ENCODE results near the gene MCIDAS. TPM values are rescaled to one million over a fixed set of nuclear protein-coding genes. Genes with fewer than 3 reads are reported as not detected.

The MCIDAS gene
- total and polyA plus RNA-seq, 2 of the 8 experiments (the other 6 are each of a cell fraction or from before 2014, with no cell fraction given): 0.15 TPM; not detected in 1

DNA sequence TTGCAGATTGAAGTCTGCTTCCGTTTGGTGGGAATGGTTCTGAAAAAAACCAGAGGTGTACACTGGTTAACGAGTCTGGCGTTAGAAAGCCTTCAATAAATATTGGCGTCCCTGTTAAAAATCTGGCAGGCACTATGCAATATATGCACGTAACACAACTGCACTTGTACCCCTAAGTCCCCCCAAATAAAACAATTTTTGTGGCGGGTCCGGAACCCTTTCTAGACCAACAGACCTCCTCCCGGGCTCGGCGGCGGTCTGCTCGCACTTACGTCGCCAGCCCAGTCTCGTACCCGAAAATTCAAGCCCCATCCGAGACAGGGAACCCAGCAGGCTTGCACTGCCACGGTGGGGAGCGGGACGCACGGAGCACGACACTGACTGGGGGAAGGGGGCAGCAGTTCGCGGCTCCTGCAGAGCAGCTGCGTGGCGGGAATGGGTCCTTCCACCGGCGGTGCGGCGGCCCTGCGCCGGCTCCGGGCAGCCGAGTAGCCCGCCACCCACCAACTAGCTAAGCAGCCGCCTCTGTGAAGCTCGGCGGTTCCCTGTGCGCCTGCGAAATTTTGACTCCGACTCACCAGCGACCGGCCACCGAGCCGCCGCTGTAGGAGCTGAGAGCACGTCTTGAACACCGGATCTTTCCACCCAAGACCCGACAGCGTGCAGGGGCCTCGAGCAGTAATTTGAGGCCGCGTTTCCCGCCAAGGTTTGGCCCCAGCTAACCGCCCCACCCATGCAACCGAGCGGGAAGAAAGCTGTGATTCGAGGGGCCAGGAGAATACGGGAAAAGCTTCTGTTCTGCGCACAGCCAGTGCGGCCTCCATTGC, 3.9 kb downstream of the MCIDAS start (continued):
- no peak for TF ChIP-seq SP2 (IDR thresholded peaks at IDR 0.05; ENCODE audit: low read length)
- no peak for TF ChIP-seq SP1 (IDR thresholded peaks at IDR 0.05; ENCODE audit: low read depth, low read length)
- TF ChIP-seq TEAD4 (IDR thresholded peaks at IDR 0.05; ENCODE audit: low read depth, low read length): no peak
- TF ChIP-seq CEBPB (IDR thresholded peaks at IDR 0.05; ENCODE audit: low read depth, low read length): no peak
- peak; percentile 41 for TF ChIP-seq KDM4A (IDR thresholded peaks at IDR 0.05; ENCODE audit: low read depth, low read length, severe bottlenecking)
- peak; percentile 94 for TF ChIP-seq RNF2 (IDR thresholded peaks at IDR 0.05; ENCODE audit: borderline replicate concordance, low read depth, low read length, missing control alignments, poor library complexity, severe bottlenecking)
- no peak for TF ChIP-seq HDAC6 (IDR thresholded peaks at IDR 0.05; ENCODE audit: low read depth, low read length)
- TF ChIP-seq RXRA (IDR thresholded peaks at IDR 0.05; ENCODE audit: insufficient read depth, low read depth, low read length): no peak
- TF ChIP-seq, protein P1, sequence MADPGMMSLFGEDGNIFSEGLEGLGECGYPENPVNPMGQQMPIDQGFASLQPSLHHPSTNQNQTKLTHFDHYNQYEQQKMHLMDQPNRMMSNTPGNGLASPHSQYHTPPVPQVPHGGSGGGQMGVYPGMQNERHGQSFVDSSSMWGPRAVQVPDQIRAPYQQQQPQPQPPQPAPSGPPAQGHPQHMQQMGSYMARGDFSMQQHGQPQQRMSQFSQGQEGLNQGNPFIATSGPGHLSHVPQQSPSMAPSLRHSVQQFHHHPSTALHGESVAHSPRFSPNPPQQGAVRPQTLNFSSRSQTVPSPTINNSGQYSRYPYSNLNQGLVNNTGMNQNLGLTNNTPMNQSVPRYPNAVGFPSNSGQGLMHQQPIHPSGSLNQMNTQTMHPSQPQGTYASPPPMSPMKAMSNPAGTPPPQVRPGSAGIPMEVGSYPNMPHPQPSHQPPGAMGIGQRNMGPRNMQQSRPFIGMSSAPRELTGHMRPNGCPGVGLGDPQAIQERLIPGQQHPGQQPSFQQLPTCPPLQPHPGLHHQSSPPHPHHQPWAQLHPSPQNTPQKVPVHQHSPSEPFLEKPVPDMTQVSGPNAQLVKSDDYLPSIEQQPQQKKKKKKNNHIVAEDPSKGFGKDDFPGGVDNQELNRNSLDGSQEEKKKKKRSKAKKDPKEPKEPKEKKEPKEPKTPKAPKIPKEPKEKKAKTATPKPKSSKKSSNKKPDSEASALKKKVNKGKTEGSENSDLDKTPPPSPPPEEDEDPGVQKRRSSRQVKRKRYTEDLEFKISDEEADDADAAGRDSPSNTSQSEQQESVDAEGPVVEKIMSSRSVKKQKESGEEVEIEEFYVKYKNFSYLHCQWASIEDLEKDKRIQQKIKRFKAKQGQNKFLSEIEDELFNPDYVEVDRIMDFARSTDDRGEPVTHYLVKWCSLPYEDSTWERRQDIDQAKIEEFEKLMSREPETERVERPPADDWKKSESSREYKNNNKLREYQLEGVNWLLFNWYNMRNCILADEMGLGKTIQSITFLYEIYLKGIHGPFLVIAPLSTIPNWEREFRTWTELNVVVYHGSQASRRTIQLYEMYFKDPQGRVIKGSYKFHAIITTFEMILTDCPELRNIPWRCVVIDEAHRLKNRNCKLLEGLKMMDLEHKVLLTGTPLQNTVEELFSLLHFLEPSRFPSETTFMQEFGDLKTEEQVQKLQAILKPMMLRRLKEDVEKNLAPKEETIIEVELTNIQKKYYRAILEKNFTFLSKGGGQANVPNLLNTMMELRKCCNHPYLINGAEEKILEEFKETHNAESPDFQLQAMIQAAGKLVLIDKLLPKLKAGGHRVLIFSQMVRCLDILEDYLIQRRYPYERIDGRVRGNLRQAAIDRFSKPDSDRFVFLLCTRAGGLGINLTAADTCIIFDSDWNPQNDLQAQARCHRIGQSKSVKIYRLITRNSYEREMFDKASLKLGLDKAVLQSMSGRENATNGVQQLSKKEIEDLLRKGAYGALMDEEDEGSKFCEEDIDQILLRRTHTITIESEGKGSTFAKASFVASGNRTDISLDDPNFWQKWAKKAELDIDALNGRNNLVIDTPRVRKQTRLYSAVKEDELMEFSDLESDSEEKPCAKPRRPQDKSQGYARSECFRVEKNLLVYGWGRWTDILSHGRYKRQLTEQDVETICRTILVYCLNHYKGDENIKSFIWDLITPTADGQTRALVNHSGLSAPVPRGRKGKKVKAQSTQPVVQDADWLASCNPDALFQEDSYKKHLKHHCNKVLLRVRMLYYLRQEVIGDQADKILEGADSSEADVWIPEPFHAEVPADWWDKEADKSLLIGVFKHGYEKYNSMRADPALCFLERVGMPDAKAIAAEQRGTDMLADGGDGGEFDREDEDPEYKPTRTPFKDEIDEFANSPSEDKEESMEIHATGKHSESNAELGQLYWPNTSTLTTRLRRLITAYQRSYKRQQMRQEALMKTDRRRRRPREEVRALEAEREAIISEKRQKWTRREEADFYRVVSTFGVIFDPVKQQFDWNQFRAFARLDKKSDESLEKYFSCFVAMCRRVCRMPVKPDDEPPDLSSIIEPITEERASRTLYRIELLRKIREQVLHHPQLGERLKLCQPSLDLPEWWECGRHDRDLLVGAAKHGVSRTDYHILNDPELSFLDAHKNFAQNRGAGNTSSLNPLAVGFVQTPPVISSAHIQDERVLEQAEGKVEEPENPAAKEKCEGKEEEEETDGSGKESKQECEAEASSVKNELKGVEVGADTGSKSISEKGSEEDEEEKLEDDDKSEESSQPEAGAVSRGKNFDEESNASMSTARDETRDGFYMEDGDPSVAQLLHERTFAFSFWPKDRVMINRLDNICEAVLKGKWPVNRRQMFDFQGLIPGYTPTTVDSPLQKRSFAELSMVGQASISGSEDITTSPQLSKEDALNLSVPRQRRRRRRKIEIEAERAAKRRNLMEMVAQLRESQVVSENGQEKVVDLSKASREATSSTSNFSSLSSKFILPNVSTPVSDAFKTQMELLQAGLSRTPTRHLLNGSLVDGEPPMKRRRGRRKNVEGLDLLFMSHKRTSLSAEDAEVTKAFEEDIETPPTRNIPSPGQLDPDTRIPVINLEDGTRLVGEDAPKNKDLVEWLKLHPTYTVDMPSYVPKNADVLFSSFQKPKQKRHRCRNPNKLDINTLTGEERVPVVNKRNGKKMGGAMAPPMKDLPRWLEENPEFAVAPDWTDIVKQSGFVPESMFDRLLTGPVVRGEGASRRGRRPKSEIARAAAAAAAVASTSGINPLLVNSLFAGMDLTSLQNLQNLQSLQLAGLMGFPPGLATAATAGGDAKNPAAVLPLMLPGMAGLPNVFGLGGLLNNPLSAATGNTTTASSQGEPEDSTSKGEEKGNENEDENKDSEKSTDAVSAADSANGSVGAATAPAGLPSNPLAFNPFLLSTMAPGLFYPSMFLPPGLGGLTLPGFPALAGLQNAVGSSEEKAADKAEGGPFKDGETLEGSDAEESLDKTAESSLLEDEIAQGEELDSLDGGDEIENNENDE (IDR thresholded peaks at IDR 0.05; ENCODE audit: insufficient replicate concordance, low read length): no peak
- TF ChIP-seq JUND (IDR thresholded peaks at IDR 0.05; ENCODE audit: low read length): no peak

All from H1 (cell line).